Right forelimb (tissue), 1 donor: Measurements from ENCODE around the gene LYAR.
"Not testable (repeated sequence)": the region's sequence is repeated elsewhere in the genome, so short reads cannot be mapped to it uniquely, and the experiment has no call there.

ENCODE experiments used
- DNase-seq: peaks from one replicate; pipeline ENCODE4 v3.0.0-alpha.2; 2018

Gene LYAR

GRCh38 chr4:4259484-4260100, 30.4 kb downstream of the LYAR start:
- no peak for DNase-seq

DNA sequence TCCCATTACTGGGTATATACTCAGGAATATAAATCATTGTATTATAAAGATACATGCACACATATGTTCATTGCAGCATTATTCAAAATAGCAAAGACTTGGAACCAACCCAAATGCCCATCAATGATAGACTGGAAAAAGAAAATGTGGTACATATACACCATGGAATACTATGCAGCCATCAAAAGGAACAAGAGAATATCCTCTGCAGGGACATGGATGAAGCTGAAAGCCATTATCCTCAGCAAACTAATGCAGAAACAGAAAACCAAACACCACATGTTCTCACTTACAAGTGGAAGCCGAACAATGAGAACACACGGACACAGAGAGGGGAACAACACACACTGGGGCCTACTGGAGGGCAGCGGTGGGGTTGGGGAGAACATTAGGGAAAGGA, 32.2 kb downstream of the LYAR start:
- DNase-seq = not testable (repeated sequence)

- DNase-seq = no peak
Measured at GRCh38 chr4:4256799-4257198, 33.2 kb downstream of the LYAR start.

- no peak for DNase-seq
Measured at GRCh38 chr4:4254666-4255065, 35.3 kb downstream of the LYAR start.

GRCh38 chr4:4254199-4254598, 35.8 kb downstream of the LYAR start:
- DNase-seq = no peak

DNA sequence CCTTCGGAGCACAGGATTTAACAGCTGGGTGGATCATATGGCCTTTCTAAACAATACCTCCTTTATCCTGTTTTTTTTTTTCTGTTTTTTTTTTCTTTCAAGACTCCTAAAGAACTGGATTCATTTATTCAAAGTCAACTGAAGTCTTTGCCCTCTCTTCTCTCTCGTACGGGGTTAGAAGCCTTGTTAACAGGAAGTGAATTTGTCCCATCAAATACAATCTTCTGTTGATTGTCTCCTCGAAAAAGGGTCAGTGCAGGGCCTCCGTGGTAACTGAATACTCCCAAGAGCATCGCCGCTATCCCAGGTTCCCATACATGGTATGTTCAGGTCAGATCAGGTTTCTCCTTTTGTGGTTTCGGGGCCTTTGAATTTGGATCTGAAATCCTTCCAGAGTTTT, 40.1 kb downstream of the LYAR start:
- no peak for DNase-seq

DNA sequence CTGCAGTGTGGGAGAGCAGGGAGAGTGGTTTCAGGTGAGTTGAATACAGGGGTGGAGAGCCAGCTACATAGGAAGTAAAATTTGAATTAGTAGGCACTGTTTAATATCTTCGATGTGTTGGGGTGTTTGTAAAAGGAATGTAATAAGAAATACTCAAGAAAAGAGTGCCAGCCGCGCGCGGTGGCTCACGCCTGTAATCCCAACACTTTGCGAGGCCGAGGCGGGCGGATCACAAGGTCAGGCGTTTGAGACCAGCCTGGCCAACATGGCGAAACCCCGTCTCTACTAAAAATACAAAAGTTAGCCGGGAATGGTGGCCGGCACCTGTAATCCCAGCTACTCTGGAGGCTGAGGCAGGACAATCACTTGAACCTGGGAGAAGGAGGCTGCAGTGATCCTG, 40.6 kb downstream of the LYAR start:
- not testable (repeated sequence) for DNase-seq

GRCh38 chr4:4248885-4249203, 41.1 kb downstream of the LYAR start:
- DNase-seq = no peak

- DNase-seq = peak; percentile 97
Measured at GRCh38 chr4:4248029-4248884, 41.7 kb downstream of the LYAR start, which contains the start of gene TMEM128. Gene TMEM128, minus strand, starts transcription at chr4:4248223. Its CDS starts 21 bp downstream, at chr4:4248202.

DNA sequence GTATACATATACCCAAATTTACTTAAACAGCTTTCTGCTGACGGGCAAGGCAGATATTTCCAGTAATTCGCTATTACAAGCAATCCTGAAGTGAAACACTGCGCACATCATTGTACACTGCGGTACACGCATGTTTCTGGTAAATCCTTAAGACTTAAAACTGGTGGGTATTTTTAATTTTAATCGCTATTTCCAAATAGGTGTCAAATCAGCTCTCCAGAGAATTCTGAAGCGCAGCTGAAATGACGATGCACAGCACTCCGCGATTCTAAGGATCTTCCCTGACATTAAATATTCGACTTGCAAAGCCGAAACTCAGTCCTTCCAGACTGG, 42.3 kb downstream of the LYAR start:
- DNase-seq = no peak

DNA sequence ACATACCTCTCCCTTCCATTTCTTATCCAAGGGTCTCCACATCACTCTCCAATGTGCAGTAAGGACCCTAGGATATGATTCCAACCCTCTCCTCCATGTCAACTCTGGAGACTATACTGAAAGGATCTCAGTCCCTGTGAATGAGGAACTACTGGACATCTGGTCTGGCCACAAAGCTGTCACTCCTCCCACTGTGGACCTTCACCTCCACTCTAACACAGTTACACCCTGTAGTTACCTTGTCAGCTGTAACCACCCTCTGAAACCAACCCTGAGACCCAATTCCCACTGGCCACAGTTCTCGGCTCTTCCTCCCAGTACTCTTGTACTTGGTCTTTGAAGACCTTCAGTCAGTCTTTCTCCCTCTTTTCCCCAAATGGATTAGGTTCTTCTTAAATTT, 44.8 kb downstream of the LYAR start:
- DNase-seq = no peak

DNA sequence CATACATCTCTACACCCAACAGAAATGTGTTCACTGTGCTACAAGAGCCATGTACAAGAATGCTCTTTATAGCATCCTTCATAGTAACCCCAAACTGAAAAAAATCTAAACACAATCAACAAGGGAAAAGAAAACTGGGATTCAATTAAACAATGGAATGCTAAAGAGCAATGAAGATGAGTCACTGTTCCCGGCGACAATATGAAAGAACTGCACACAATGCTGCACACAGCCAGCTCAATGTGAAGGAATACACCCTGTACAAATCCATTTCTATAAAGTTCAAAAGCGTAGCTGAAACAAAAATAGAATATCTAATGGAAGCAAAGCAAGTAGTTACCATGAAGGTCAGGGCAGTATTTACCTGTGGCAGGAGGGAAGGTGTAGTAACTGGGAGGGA, 50.4 kb downstream of the LYAR start:
- not testable (repeated sequence) for DNase-seq

DNA sequence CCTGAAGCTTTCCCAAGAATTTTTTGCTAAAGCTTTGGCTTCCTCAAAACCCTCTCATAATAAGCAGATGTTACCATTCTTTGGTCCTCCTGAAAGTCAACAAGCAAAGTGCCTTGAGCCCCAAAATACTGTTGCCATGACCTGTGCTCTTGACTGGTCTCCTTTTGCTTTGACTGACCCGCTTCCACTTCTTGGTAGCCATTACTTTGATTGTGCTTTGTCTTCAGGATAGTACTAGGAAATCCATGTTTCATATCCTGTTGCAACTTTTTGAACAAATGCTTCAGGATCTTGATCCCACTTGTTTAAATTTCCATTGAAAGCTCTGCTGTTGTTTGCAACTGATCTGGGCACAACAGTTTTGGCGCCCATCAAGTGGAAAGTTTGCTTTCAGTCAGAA, 56.3 kb downstream of the LYAR start:
- no peak for DNase-seq

GRCh38 chr4:4228356-4228668, 61.6 kb downstream of the LYAR start:
- no peak for DNase-seq

- DNase-seq = no peak
Measured at GRCh38 chr4:4227510-4228355, 62.2 kb downstream of the LYAR start.

GRCh38 chr4:4226606-4227438, 63.1 kb downstream of the LYAR start, which contains the start of gene OTOP1:
Gene OTOP1, minus strand, starts transcription at chr4:4226929. Its CDS starts 65 bp downstream, at chr4:4226864.
- DNase-seq = no peak

- DNase-seq = no peak
Measured at GRCh38 chr4:4225915-4226605, 63.9 kb downstream of the LYAR start.
